ENCODE data around the gene GPATCH8.

DNA sequence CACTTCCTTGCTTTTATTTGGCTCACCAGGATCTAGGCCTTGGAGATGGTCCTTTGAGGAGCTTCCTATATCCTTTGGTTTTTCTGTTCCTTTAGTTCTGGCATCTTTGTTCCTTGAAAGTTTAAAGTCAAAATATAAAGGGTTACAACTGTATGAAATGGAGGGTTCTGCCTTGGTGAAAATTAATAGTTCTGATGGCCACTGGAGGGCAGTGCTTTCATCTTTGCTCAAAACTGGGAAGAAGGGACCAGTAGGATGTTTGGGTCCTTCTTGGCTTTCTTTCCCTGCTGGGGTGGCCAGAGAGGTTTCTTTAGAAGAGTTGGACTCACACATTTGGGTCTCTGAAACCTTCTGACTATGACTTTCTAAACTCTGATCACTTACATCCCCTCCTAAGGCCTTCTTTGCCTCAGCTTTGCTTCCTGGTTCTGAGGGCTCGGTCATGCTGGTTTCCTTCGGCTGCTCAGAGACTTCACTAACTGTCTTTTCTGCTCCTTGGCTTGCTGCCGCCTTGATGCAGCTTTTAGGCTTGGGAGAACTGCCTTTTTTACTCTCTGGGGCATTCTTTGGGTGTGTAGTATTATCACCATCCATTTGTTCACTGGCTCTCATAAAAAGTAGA is 102.9 kb downstream of the GPATCH8 start:
- TF ChIP-seq, protein P1, sequence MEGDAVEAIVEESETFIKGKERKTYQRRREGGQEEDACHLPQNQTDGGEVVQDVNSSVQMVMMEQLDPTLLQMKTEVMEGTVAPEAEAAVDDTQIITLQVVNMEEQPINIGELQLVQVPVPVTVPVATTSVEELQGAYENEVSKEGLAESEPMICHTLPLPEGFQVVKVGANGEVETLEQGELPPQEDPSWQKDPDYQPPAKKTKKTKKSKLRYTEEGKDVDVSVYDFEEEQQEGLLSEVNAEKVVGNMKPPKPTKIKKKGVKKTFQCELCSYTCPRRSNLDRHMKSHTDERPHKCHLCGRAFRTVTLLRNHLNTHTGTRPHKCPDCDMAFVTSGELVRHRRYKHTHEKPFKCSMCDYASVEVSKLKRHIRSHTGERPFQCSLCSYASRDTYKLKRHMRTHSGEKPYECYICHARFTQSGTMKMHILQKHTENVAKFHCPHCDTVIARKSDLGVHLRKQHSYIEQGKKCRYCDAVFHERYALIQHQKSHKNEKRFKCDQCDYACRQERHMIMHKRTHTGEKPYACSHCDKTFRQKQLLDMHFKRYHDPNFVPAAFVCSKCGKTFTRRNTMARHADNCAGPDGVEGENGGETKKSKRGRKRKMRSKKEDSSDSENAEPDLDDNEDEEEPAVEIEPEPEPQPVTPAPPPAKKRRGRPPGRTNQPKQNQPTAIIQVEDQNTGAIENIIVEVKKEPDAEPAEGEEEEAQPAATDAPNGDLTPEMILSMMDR (IDR thresholded peaks at IDR 0.05; ENCODE audit: extremely low read depth in 1 of 2, insufficient read depth in 1 of 2, low read depth in 1 of 2, low read length in 2 of 2): peak; percentile 41
- TF ChIP-seq EZH2 (IDR thresholded peaks at IDR 0.05; ENCODE audit: borderline replicate concordance, low read depth, low read length, severe bottlenecking) (no peak), POLR2A (IDR thresholded peaks at IDR 0.05; ENCODE audit: low read depth, low read length) (no peak)
- TF ChIP-seq, protein P2, sequence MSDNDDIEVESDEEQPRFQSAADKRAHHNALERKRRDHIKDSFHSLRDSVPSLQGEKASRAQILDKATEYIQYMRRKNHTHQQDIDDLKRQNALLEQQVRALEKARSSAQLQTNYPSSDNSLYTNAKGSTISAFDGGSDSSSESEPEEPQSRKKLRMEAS (IDR thresholded peaks at IDR 0.05; ENCODE audit: insufficient read depth, insufficient read length): no peak

Measured in endothelial cell of umbilical vein (primary cell).